Activated CD8-positive, alpha-beta T cell treated with anti-CD3 and anti-CD28 coated beads, Interleukin-2, amount 10 ng/mL, durations not matched to agents 7 days and 5 days (primary cell): ENCODE data around the gene PTPRCAP. TPM values are rescaled to one million over a fixed set of nuclear protein-coding genes. Genes with fewer than 3 reads are reported as not detected.
"Not testable (repeated sequence)": the region's sequence is repeated elsewhere in the genome, so short reads cannot be mapped to it uniquely, and the experiment has no call there.

Source experiments
- ATAC-seq: fragments of 150-1000 bp; cut with Tn5 transposase; one replicate; pipeline ENCODE4 v1.10.0; 2021; ENCODE audit warnings: moderate library complexity
- CTCF ChIA-PET: fragments of 350-600 bp; sonication (Branson Sonifier 250); formaldehyde crosslinking; loops from one replicate; lab custom pipeline; 2021; ENCODE audit warnings: antibody characterized with exemption; lab: Charles Lee
- POLR2A ChIA-PET: fragments of 350-600 bp; sonication (Branson Sonifier 250); formaldehyde crosslinking; loops from one replicate; lab custom pipeline; 2021; ENCODE audit warnings: antibody characterized with exemption; lab: Charles Lee
- DNase-seq: peaks from one replicate; pipeline ENCODE4 v3.0.0-alpha.2; 2020
- H3K27ac Mint-ChIP-seq: one replicate; pipeline ENCODE4 v1.8.0; 2021; ENCODE audit warnings: mild to moderate bottlenecking, mixed read lengths
- H3K27me3 Mint-ChIP-seq: one replicate; pipeline ENCODE4 v1.8.0; 2021; ENCODE audit warnings: low read depth, mixed read lengths
- H3K36me3 Mint-ChIP-seq: one replicate; pipeline ENCODE4 v1.8.0; 2021; ENCODE audit warnings: low read depth, mixed read lengths
- H3K4me1 Mint-ChIP-seq: one replicate; pipeline ENCODE4 v1.8.0; 2021; ENCODE audit warnings: low read depth, mixed read lengths
- H3K4me3 Mint-ChIP-seq: one replicate; pipeline ENCODE4 v1.8.0; 2021; ENCODE audit warnings: mild to moderate bottlenecking, mixed read lengths
- H3K9me3 Mint-ChIP-seq: one replicate; pipeline ENCODE4 v1.8.0; 2022; ENCODE audit warnings: mixed read lengths; ENCODE audit not compliant: insufficient read depth
- total RNA-seq, 2 experiments: library from RNA; stranded (reverse); gene quantifications; one replicate each; pipeline ENCODE4 v1.2.3, GENCODE V29; 2021

Gene PTPRCAP, protein sequence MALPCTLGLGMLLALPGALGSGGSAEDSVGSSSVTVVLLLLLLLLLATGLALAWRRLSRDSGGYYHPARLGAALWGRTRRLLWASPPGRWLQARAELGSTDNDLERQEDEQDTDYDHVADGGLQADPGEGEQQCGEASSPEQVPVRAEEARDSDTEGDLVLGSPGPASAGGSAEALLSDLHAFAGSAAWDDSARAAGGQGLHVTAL
- 100 to 1,000 TPM; 445 to 447 TPM for total RNA-seq

GRCh38 chr11:67437082-67437808, at the start of gene PTPRCAP:
PTPRCAP (minus strand) TSS chr11:67437682; CDS start chr11:67437619, 63 bp downstream.
- ChIA-PET POLR2A (interaction anchor here (0.6 to 8.9 kb wide), 31 partner anchors 8 to 377 kb away, joined by 3 to 109 read pairs (median 6); partner anchors contain the start of genes AIP, CABP4, CDK2AP2 and GPR152), CTCF (interaction anchor here (0.7 to 3.0 kb wide), 26 partner anchors 9 to 689 kb away, joined by 3 to 21 read pairs (median 6); partner anchors contain the start of genes AIP, CDK2AP2, PITPNM1 and POLD4)
- Mint-ChIP-seq H3K36me3 (peaks cover 76% of the 10 kb centered on the region), H3K4me3 (peak within 1 kb of the TSS; percentile 84), H3K27ac (peak within 1 kb of the TSS; percentile 96), H3K9me3 (no peaks in the 10 kb centered on the region), H3K4me1 (peaks cover 61% of the 10 kb centered on the region), H3K27me3 (no peaks in the 10 kb centered on the region)
- ATAC-seq (peak; percentile 41), DNase-seq (peak; percentile 87)

GRCh38 chr11:67486481-67487195, 49.2 kb upstream of the PTPRCAP start:
- peaks cover 64% of the 10 kb centered on the region for H3K36me3 Mint-ChIP-seq
- H3K9me3 Mint-ChIP-seq = no peaks in the 10 kb centered on the region
- CTCF ChIA-PET = interaction anchor here (1.0 to 1.2 kb wide), 3 partner anchors 12 to 49 kb away, joined by 3 to 5 read pairs (median 4); partner anchors contain the start of genes PITPNM1 and PTPRCAP
- ATAC-seq = no peak
- peak overlapping the region; percentile 93 for H3K4me3 Mint-ChIP-seq
- no peaks in the 10 kb centered on the region for H3K27me3 Mint-ChIP-seq
- H3K4me1 Mint-ChIP-seq = peaks cover 64% of the 10 kb centered on the region
- peak overlapping the region; percentile 99 for H3K27ac Mint-ChIP-seq
- no peak for DNase-seq
- POLR2A ChIA-PET = interaction anchor here (1.0 to 5.0 kb wide), 9 partner anchors 11 to 246 kb away, joined by 3 to 84 read pairs (median 7); partner anchors contain the start of genes CDK2AP2, PITPNM1, PPP1CA and PTPRCAP

DNA sequence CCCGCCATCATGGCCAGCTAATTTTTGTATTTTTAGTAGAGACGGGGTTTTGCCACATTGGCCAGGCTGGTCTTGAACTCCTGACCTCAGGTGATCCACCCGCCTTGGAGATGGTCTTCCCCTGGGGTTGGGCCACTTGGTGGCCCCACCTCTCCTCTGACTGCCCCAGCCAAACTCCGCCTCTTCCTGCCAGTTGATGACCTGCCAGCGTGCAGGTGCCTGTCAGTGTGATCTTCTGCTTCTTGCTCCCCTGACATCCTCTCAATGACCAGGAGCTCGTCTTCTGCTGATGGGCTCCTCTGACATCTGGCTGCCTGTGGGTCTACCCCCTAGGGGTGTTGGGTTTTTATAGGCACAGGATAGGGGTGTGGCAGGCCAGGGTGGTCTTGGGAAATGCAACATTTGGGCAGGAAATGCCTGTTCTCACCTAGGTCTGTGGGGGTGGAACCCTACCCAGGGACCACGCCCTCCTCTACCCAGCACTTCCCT, 48.4 kb upstream of the PTPRCAP start:
- ChIA-PET CTCF (interaction anchor here (1.0 to 2.5 kb wide), 5 partner anchors 11 to 135 kb away, joined by 3 to 6 read pairs (median 4); partner anchors contain the start of genes PITPNM1 and PTPRCAP), POLR2A (interaction anchor here (1.0 to 5.0 kb wide), 9 partner anchors 7 to 83 kb away, joined by 3 to 84 read pairs (median 7); partner anchors contain the start of genes CDK2AP2, PITPNM1, PPP1CA and PTPRCAP)
- peaks cover 64% of the 10 kb centered on the region for H3K4me1 Mint-ChIP-seq
- not testable (repeated sequence) for ATAC-seq, H3K27me3 Mint-ChIP-seq, H3K9me3 Mint-ChIP-seq
- peaks cover 61% of the 10 kb centered on the region for H3K36me3 Mint-ChIP-seq
- H3K27ac Mint-ChIP-seq = peak overlapping the region; percentile 99
- peak; percentile 81 for DNase-seq
- peak overlapping the region; percentile 93 for H3K4me3 Mint-ChIP-seq

- ChIA-PET CTCF (interaction anchor here (1.2 to 2.9 kb wide), 4 partner anchors 19 to 134 kb away, joined by 3 to 9 read pairs (median 5); partner anchors contain the start of gene PITPNM1), POLR2A (interaction anchor here (0.6 to 5.0 kb wide), 16 partner anchors 8 to 245 kb away, joined by 3 to 84 read pairs (median 6); partner anchors contain the start of genes CDK2AP2, PITPNM1, PPP1CA and PTPRCAP)
- Mint-ChIP-seq H3K27me3 (peaks cover 2% of the 10 kb centered on the region), H3K9me3 (no peaks in the 10 kb centered on the region), H3K4me1 (peaks cover 64% of the 10 kb centered on the region), H3K4me3 (peak overlapping the region; percentile 93), H3K36me3 (peaks cover 56% of the 10 kb centered on the region), H3K27ac (peak overlapping the region; percentile 99)
- DNase-seq (peak; percentile 77), ATAC-seq (peak; percentile 7)
Observed at GRCh38 chr11:67484847-67485311, 47.4 kb upstream of the PTPRCAP start.

DNA sequence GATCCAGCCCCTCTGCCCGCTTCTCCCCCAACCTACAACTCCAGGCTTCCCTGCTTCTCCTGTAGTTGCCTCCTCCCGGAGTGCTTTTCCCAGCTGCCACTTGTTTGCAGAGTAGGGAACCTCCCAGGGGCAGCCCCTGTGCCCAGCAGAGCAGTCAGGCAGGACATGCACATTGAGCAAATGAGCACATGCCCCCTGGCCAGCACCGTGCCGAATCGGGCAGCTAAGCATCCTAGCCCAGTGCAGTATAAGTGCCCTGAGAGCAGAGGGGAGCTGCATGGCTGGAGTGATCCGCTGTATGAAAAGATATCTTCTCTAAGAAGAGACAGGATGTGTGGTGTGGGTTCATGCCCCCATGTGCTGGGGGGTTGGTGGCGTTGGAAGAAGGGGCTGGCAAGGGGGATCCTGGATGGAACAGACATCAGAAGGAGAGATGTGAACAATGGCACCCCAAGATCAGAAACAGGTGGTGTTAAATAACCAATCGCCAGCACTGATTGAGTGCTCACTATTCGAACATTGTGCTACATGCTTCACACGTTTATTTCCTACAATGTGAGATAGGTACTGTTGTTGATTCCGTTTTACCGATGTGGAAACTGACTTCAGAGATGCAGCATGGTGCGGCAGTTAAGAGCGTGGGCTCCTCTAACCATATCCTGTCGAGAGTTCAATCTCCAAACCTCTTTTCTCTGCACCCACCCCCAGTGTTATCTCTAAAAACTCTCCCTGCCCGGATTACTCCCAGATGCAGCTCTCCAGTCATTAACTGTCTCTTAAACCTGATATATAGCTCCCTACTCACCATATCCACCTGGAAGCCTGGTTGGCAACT, 46.6 kb upstream of the PTPRCAP start:
- Mint-ChIP-seq H3K27ac (peak overlapping the region; percentile 99), H3K27me3 (peaks cover 5% of the 10 kb centered on the region), H3K36me3 (peaks cover 51% of the 10 kb centered on the region), H3K9me3 (no peaks in the 10 kb centered on the region), H3K4me1 (peaks cover 59% of the 10 kb centered on the region), H3K4me3 (peak overlapping the region; percentile 93)
- DNase-seq (peak; percentile 69), ATAC-seq (peak; percentile 28)
- POLR2A ChIA-PET = interaction anchor here (0.6 to 5.0 kb wide), 17 partner anchors 9 to 244 kb away, joined by 3 to 84 read pairs (median 5); partner anchors contain the start of genes CDK2AP2, GPR152, PITPNM1 and PPP1CA
- CTCF ChIA-PET = interaction anchor here (0.6 to 2.9 kb wide), 5 partner anchors 15 to 133 kb away, joined by 3 to 9 read pairs (median 3); partner anchors contain the start of genes PITPNM1 and TMEM134

- H3K4me3 Mint-ChIP-seq = peak within 1 kb of the TSS; percentile 93
- H3K4me1 Mint-ChIP-seq = peaks cover 53% of the 10 kb centered on the region
- ChIA-PET POLR2A (interaction anchor here (0.5 to 5.0 kb wide), 15 partner anchors 8 to 244 kb away, joined by 3 to 84 read pairs (median 3); partner anchors contain the start of genes GPR152, PITPNM1, PPP1CA and PTPRCAP), CTCF (interaction anchor here (0.7 to 2.9 kb wide), 8 partner anchors 14 to 132 kb away, joined by 3 to 9 read pairs (median 4); partner anchors contain the start of genes PITPNM1, PPP1CA, PTPRCAP and TMEM134)
- H3K27me3 Mint-ChIP-seq = peaks cover 5% of the 10 kb centered on the region
- peak; percentile 87 for ATAC-seq
- peak; percentile 99 for DNase-seq
- peak within 1 kb of the TSS; percentile 99 for H3K27ac Mint-ChIP-seq
- no peaks in the 10 kb centered on the region for H3K9me3 Mint-ChIP-seq
- peaks cover 43% of the 10 kb centered on the region for H3K36me3 Mint-ChIP-seq
Observed at GRCh38 chr11:67482827-67483798, 45.6 kb upstream of the PTPRCAP start, which contains the start of gene AIP. AIP (plus strand) TSS chr11:67483026; CDS start chr11:67483159, 133 bp downstream.

- Mint-ChIP-seq H3K36me3 (peaks cover 35% of the 10 kb centered on the region), H3K4me1 (peaks cover 46% of the 10 kb centered on the region), H3K4me3 (peak overlapping the region; percentile 93), H3K27me3 (peaks cover 5% of the 10 kb centered on the region), H3K27ac (peak overlapping the region; percentile 99), H3K9me3 (no peaks in the 10 kb centered on the region)
- ATAC-seq (peak; percentile 6), DNase-seq (no peak)
- CTCF ChIA-PET = interaction anchor here (0.7 to 2.9 kb wide), 7 partner anchors 23 to 131 kb away, joined by 3 to 9 read pairs (median 4); partner anchors contain the start of genes PITPNM1, PPP1CA and PTPRCAP
- POLR2A ChIA-PET = interaction anchor here (0.5 to 5.0 kb wide), 12 partner anchors 7 to 243 kb away, joined by 3 to 84 read pairs (median 4); partner anchors contain the start of genes PITPNM1, PPP1CA, PTPRCAP and TBC1D10C
Observed at GRCh38 chr11:67482275-67482826, 44.9 kb upstream of the PTPRCAP start.

- DNase-seq, H3K9me3 Mint-ChIP-seq, CTCF ChIA-PET, H3K27me3 Mint-ChIP-seq, H3K4me3 Mint-ChIP-seq, ATAC-seq, H3K36me3 Mint-ChIP-seq, H3K4me1 Mint-ChIP-seq, POLR2A ChIA-PET, H3K27ac Mint-ChIP-seq: not testable (repeated sequence)
Observed at GRCh38 chr11:67477344-67478050, 40.0 kb upstream of the PTPRCAP start.
